Fibroblast of lung (primary cell): ENCODE measurements around the gene SERP1. TPM values are rescaled to one million over a fixed set of nuclear protein-coding genes. Genes with fewer than 3 reads are reported as not detected.

Source experiments
- DNase-seq, 2 donors: peaks; one replicate each; pipeline versions ENCODE4 v3.0.0 to v3.0.0-alpha.2; 2010; ENCODE audit warnings: low read depth in 2 of 2
- H2AFZ ChIP-seq: 2 replicates; pipeline ENCODE4 v1.5.1; 2012; ENCODE audit warnings: low read length, control low read depth, inconsistent platforms
- H3K27ac ChIP-seq: 2 replicates; pipeline ENCODE4 v1.5.1; 2011; ENCODE audit warnings: low read length, control low read depth; ENCODE audit not compliant: insufficient read depth
- H3K27me3 ChIP-seq: 2 replicates; pipeline ENCODE4 v1.5.1; 2011; ENCODE audit warnings: mild to moderate bottlenecking, low read length; ENCODE audit not compliant: control insufficient read depth, insufficient read depth
- H3K36me3 ChIP-seq: 2 replicates; pipeline ENCODE4 v1.5.1; 2011; ENCODE audit warnings: low read length; ENCODE audit not compliant: control insufficient read depth, insufficient read depth
- H3K4me1 ChIP-seq: 2 replicates; pipeline ENCODE4 v1.5.1; 2011; ENCODE audit warnings: low read length; ENCODE audit not compliant: control insufficient read depth, insufficient read depth; ENCODE audit errors: extremely low read depth
- H3K4me2 ChIP-seq: 2 replicates; pipeline ENCODE4 v1.5.1; 2011; ENCODE audit warnings: low read length, control low read depth; ENCODE audit not compliant: insufficient read depth; ENCODE audit errors: extremely low read depth
- H3K4me3 ChIP-seq, 4 experiments: fragments of 200-600 bp in 1 of 4; sonication (generic) in 1 of 4; replicated peaks in 1 of 4; 2 replicates each; pipeline ENCODE4 v1.5.1; 2011 to 2016; ENCODE audit warnings: low read length in 4 of 4, low read depth in 3 of 4, mild to moderate bottlenecking in 3 of 4, control low read depth in 2 of 4, inconsistent platforms in 1 of 4, mixed read lengths in 1 of 4; ENCODE audit not compliant: insufficient read depth in 1 of 4; ENCODE audit errors: control extremely low read depth in 1 of 4
- H3K79me2 ChIP-seq: 2 replicates; pipeline ENCODE4 v1.5.1; 2012; ENCODE audit warnings: mild to moderate bottlenecking, low read length, inconsistent platforms; ENCODE audit not compliant: control insufficient read depth, insufficient read depth
- H3K9ac ChIP-seq: 2 replicates; pipeline ENCODE4 v1.5.1; 2011; ENCODE audit warnings: mild to moderate bottlenecking, low read length, control low read depth; ENCODE audit not compliant: insufficient read depth
- H3K9me3 ChIP-seq: 2 replicates; pipeline ENCODE4 v1.5.1; 2012; ENCODE audit warnings: low read depth, low read length; ENCODE audit not compliant: control insufficient read depth, insufficient read depth
- H4K20me1 ChIP-seq: 2 replicates; pipeline ENCODE4 v1.5.1; 2011; ENCODE audit warnings: low read length; ENCODE audit not compliant: control insufficient read depth, insufficient read depth; ENCODE audit errors: extremely low read depth
- EZH2 ChIP-seq: IDR thresholded peaks from 2 replicates; pipeline ENCODE4 v1.5.1; 2012; ENCODE audit warnings: low read length, control low read depth, mild to moderate bottlenecking; ENCODE audit errors: missing control alignments
- polyA plus RNA-seq, 2 donors: library from polyadenylated mRNA; depleted of rRNA in 1 of 2; stranded (reverse) in 1 of 2; unstranded in 1 of 2; fragments of >200 nt; gene quantifications; 2 replicates each; pipeline ENCODE4 v1.2.1, GENCODE V29; 2011 to 2012; ENCODE audit warnings: missing spikeins in 1 of 2
- total RNA-seq: library from RNA; depleted of rRNA; stranded (reverse); fragments of >200 nt; gene quantifications from 2 replicates; pipeline ENCODE4 v1.2.1, GENCODE V29; 2014
- TF ChIP-seq, protein P1 (sequence below), 2 donors: IDR thresholded peaks in 1 of 2; conservative IDR thresholded peaks in 1 of 2; 1 replicate in 1 of 2; 2 replicates in 1 of 2; pipeline ENCODE4 v1.5.1; 2011 to 2012; ENCODE audit warnings: low read length in 2 of 2, control low read depth in 1 of 2, inconsistent platforms in 1 of 2, low read depth in 1 of 2, mild to moderate bottlenecking in 1 of 2

SERP1 gene
- total and polyA plus RNA-seq, 2 donors (not counting 1 experiment from before 2014, with no cell fraction given), result 105 to 135 TPM

DNA sequence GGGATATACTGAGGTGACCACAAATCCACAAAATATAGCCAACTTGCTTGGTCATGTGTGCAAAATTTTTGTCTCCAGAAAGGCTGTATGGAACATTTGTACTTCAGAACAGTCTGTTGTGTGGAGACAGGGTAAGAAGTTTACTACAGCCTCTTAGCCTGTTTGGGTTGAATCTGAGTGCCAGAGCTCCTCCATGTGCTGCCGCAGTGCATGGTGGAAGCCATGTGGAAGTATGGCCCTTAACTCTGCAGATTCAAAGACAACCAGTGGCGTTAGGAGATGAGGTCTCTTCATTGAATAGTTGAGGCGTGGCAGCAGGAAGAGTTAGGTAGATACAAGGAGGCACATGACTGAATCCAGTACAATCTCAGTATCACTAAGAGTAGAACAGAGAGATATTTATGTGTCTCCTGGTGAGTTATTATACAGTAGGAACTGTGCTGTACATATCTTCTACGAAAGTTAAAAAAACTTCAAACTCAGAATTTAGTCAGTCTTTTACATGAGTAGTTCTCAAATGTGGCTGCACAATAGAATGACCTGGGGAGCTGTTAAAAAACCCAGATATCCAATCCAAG is 9.7 kb upstream of the SERP1 start:
- TF ChIP-seq, protein P1, sequence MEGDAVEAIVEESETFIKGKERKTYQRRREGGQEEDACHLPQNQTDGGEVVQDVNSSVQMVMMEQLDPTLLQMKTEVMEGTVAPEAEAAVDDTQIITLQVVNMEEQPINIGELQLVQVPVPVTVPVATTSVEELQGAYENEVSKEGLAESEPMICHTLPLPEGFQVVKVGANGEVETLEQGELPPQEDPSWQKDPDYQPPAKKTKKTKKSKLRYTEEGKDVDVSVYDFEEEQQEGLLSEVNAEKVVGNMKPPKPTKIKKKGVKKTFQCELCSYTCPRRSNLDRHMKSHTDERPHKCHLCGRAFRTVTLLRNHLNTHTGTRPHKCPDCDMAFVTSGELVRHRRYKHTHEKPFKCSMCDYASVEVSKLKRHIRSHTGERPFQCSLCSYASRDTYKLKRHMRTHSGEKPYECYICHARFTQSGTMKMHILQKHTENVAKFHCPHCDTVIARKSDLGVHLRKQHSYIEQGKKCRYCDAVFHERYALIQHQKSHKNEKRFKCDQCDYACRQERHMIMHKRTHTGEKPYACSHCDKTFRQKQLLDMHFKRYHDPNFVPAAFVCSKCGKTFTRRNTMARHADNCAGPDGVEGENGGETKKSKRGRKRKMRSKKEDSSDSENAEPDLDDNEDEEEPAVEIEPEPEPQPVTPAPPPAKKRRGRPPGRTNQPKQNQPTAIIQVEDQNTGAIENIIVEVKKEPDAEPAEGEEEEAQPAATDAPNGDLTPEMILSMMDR (conservative IDR thresholded peaks at IDR 0.05 in 1 of 2, IDR thresholded peaks at IDR 0.05 in 1 of 2; ENCODE audit: low read depth in 1 of 2, low read length in 2 of 2), result no peak
- TF ChIP-seq EZH2, result no peak
- Histone ChIP-seq H3K4me3 (no peak overlapping the region), H3K4me1 (no peaks in the 10 kb centered on the region), H3K9ac (no peak overlapping the region), H3K27ac (no peak overlapping the region), H3K9me3 (no peaks in the 10 kb centered on the region), H2AFZ (no peak overlapping the region), H4K20me1 (no peaks in the 10 kb centered on the region), H3K27me3 (no peaks in the 10 kb centered on the region), H3K4me2 (no peak overlapping the region), H3K36me3 (peaks cover 1% of the 10 kb centered on the region), H3K79me2 (peaks cover 20% of the 10 kb centered on the region)
- no peak for DNase-seq

DNA sequence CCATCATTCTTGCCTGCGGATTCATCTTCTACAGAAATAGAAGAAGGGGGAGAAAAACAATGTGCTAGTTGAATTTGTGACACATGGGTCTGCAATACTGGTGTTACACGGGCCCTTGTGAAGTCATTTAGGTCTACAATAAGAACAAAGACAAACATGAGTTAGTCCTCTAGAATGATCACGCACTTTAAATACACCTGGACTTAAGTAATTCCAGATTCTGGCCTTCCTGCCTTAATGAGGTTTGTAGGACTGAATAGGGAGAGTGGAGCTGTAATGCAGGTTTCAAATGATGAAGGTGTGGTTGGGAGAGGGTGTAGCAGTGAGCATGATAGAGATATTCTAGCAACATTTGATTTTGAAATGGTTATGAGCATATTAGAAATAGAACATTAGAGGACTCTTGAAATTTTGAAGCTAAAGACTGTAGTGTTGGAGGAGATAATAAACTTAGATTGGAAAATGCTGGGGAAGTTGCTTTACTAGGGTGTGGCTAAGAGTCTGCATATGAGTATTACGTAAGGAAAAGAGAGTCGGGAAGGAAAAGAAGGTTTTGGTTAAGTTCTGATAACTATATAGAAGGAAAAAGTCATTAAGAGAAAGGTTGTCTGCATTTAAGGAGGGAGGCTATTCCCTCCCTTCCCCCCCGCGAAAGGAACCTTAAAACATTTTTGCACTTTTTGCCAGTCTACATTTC is 897 bp upstream of the SERP1 start:
- Histone ChIP-seq H3K4me2 (peak overlapping the region; percentile 67), H4K20me1 (peaks cover 1% of the 10 kb centered on the region), H3K36me3 (no peaks in the 10 kb centered on the region), H3K4me1 (peaks cover 2% of the 10 kb centered on the region), H3K4me3 (peak overlapping the region; percentile 69 to 94 (median 84)), H3K27me3 (no peaks in the 10 kb centered on the region), H3K27ac (peak overlapping the region; percentile 95), H3K9me3 (no peaks in the 10 kb centered on the region), H3K9ac (peak overlapping the region; percentile 80), H2AFZ (no peak overlapping the region), H3K79me2 (peaks cover 80% of the 10 kb centered on the region)
- TF ChIP-seq, protein P1 (conservative IDR thresholded peaks at IDR 0.05 in 1 of 2, IDR thresholded peaks at IDR 0.05 in 1 of 2; ENCODE audit: low read depth in 1 of 2, low read length in 2 of 2), result no peak
- no peak for TF ChIP-seq EZH2
- peak; percentile 19 to 81 for DNase-seq

DNA sequence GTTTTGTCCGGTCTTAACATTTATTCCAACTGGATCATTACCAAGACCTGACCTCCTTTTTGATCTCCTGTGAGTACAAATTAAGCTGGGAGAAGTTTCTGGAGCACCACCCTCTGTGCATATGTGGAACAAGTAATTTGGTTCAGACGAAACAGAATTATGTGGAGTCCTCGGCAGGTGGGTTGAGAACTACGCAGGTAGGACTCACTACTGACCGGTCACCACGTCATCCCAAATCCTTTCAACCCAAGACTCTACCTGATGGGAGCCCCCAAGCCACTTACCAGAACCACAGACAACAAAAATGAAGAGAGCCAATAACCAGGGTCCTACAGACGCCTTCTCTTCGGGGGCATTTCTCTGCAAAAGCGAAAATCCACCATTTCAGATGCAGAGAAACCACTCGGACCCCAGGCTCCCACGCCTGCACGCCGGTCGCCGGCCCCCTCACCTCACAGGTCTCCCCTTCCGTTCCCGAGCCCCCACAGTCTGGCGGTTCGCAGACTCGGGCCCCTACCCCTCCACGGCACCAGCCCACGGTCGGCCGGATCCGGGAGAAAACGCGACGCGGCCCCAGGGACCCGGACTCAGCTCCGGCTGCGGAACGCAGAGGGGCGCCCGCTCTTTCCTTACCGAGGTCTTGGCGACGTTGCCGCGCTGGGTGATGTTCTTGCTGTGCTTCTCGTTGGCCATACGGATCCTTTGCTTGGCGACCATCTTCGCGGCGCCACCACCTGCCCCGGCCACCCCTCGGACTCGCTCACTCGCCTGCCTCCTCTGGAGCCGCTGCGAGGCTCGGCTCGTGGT is 674 bp downstream of the SERP1 start:
- Histone ChIP-seq H3K9me3 (no peaks in the 10 kb centered on the region), H3K27me3 (no peaks in the 10 kb centered on the region), H3K9ac (peak overlapping the region; percentile 97), H3K4me2 (peak overlapping the region; percentile 97), H3K36me3 (no peaks in the 10 kb centered on the region), H3K4me3 (peak overlapping the region; percentile 77 to 97 (median 93)), H2AFZ (no peak overlapping the region), H4K20me1 (peaks cover 1% of the 10 kb centered on the region), H3K4me1 (peaks cover 2% of the 10 kb centered on the region), H3K79me2 (peaks cover 75% of the 10 kb centered on the region), H3K27ac (peak overlapping the region; percentile 95)
- no peak for TF ChIP-seq EZH2
- TF ChIP-seq, protein P1 (conservative IDR thresholded peaks at IDR 0.05 in 1 of 2, IDR thresholded peaks at IDR 0.05 in 1 of 2; ENCODE audit: low read depth in 1 of 2, low read length in 2 of 2), result no peak
- peak; percentile 15 to 24 for DNase-seq
